Astrocyte (in vitro differentiated cells and primary cell): ENCODE results near the gene IFIT2. TPM values are rescaled to one million over a fixed set of nuclear protein-coding genes. Genes with fewer than 3 reads are reported as not detected.

Source experiments
- DNase-seq: peaks from one replicate; pipeline ENCODE4 v3.0.0-alpha.2; 2010; ENCODE audit warnings: low read depth
- FAIRE-seq: peaks from 2 replicates; lab custom pipeline; 2011; peaks lifted over from hg19 to GRCh38; lab: Jason Lieb, UNC
- H2AFZ ChIP-seq: 2 replicates; pipeline ENCODE4 v1.6.0; 2012; ENCODE audit warnings: low read depth, low read length, inconsistent platforms
- H3K27ac ChIP-seq: 2 replicates; pipeline ENCODE4 v1.5.1; 2011; ENCODE audit warnings: low read depth, low read length, inconsistent platforms
- H3K27me3 ChIP-seq: 2 replicates; pipeline ENCODE4 v1.6.0; 2011; ENCODE audit warnings: low read length, inconsistent platforms; ENCODE audit not compliant: insufficient read depth
- H3K36me3 ChIP-seq: 2 replicates; pipeline ENCODE4 v1.5.1; 2011; ENCODE audit warnings: low read length, inconsistent platforms; ENCODE audit not compliant: insufficient read depth
- H3K4me1 ChIP-seq: 2 replicates; pipeline ENCODE4 v1.5.1; 2011; ENCODE audit warnings: low read length, inconsistent platforms; ENCODE audit not compliant: insufficient read depth
- H3K4me2 ChIP-seq: 2 replicates; pipeline ENCODE4 v1.6.0; 2012; ENCODE audit warnings: low read length, inconsistent platforms
- H3K4me3 ChIP-seq: 2 replicates; pipeline ENCODE4 v1.5.1; 2011; ENCODE audit warnings: low read depth, mild to moderate bottlenecking, low read length, inconsistent platforms; ENCODE audit not compliant: insufficient read depth
- H3K79me2 ChIP-seq: 2 replicates; pipeline ENCODE4 v1.6.0; 2012; ENCODE audit warnings: mild to moderate bottlenecking, low read length, inconsistent platforms; ENCODE audit not compliant: insufficient read depth
- H3K9ac ChIP-seq: 2 replicates; pipeline ENCODE4 v1.6.0; 2012; ENCODE audit warnings: mild to moderate bottlenecking, low read length, inconsistent platforms
- H3K9me3 ChIP-seq: 2 replicates; pipeline ENCODE4 v1.5.1; 2012; ENCODE audit warnings: low read depth, mild to moderate bottlenecking, low read length, inconsistent platforms; ENCODE audit not compliant: insufficient read depth
- H4K20me1 ChIP-seq: 2 replicates; pipeline ENCODE4 v1.6.0; 2012; ENCODE audit warnings: low read length, inconsistent platforms; ENCODE audit not compliant: insufficient read depth
- H3K27ac Mint-ChIP-seq: one replicate; pipeline ENCODE4 v1.8.0; 2021; ENCODE audit warnings: mild to moderate bottlenecking, mixed read lengths; ENCODE audit not compliant: unreplicated experiment
- H3K27me3 Mint-ChIP-seq: one replicate; pipeline ENCODE4 v1.8.0; 2021; ENCODE audit warnings: low read depth, mixed read lengths; ENCODE audit not compliant: unreplicated experiment
- H3K36me3 Mint-ChIP-seq: one replicate; pipeline ENCODE4 v1.8.0; 2021; ENCODE audit warnings: low read depth, mixed read lengths; ENCODE audit not compliant: unreplicated experiment
- H3K4me1 Mint-ChIP-seq: one replicate; pipeline ENCODE4 v1.8.0; 2021; ENCODE audit warnings: low read depth, mixed read lengths; ENCODE audit not compliant: unreplicated experiment
- H3K4me3 Mint-ChIP-seq: one replicate; pipeline ENCODE4 v1.8.0; 2021; ENCODE audit warnings: mild to moderate bottlenecking, moderate library complexity, mixed read lengths; ENCODE audit not compliant: unreplicated experiment
- H3K9me3 Mint-ChIP-seq: one replicate; pipeline ENCODE4 v1.8.0; 2021; ENCODE audit warnings: mild to moderate bottlenecking, mixed read lengths; ENCODE audit not compliant: unreplicated experiment
- CTCF ChIP-seq: IDR thresholded peaks from 2 replicates; pipeline ENCODE4 v1.5.1; 2011; ENCODE audit warnings: low read depth, mild to moderate bottlenecking, inconsistent platforms, low read length, moderate library complexity; ENCODE audit not compliant: insufficient read depth
- EZH2 ChIP-seq: IDR thresholded peaks from 2 replicates; pipeline ENCODE4 v1.6.1; 2012; ENCODE audit warnings: mild to moderate bottlenecking, low read length, inconsistent platforms; ENCODE audit not compliant: insufficient read depth
- total RNA-seq: library from RNA; stranded (reverse); gene quantifications from 2 replicates; pipeline ENCODE4 v1.2.1, GENCODE V29; 2021

The IFIT2 gene
- total RNA-seq, 1 donor from 2014 or later, result 36.0 TPM

GRCh38 chr10:89263091-89263490 lies 38.8 kb upstream of the IFIT2 start:
- Histone ChIP-seq H3K9ac (no peak overlapping the region), H2AFZ (no peak overlapping the region), H3K36me3 (no peaks in the 10 kb centered on the region), H3K4me2 (no peak overlapping the region), H4K20me1 (no peaks in the 10 kb centered on the region), H3K9me3 (peaks cover 7% of the 10 kb centered on the region), H3K4me3 (no peak overlapping the region), H3K27ac (no peak overlapping the region), H3K79me2 (no peaks in the 10 kb centered on the region), H3K27me3 (no peaks in the 10 kb centered on the region), H3K4me1 (peaks cover 7% of the 10 kb centered on the region)
- H3K4me3 Mint-ChIP-seq, result no peak overlapping the region
- no peaks in the 10 kb centered on the region for H3K27me3 Mint-ChIP-seq
- no peak for TF ChIP-seq CTCF
- no peak for TF ChIP-seq EZH2
- no peaks in the 10 kb centered on the region for H3K9me3 Mint-ChIP-seq
- no peak overlapping the region for H3K27ac Mint-ChIP-seq
- peaks cover 19% of the 10 kb centered on the region for H3K4me1 Mint-ChIP-seq
- DNase-seq (no peak), FAIRE-seq (no peak)
- no peaks in the 10 kb centered on the region for H3K36me3 Mint-ChIP-seq

GRCh38 chr10:89263531-89263930 lies 38.3 kb upstream of the IFIT2 start:
- Histone ChIP-seq H3K4me2 (no peak overlapping the region), H4K20me1 (no peaks in the 10 kb centered on the region), H3K4me1 (peaks cover 7% of the 10 kb centered on the region), H3K4me3 (no peak overlapping the region), H2AFZ (no peak overlapping the region), H3K9ac (no peak overlapping the region), H3K36me3 (no peaks in the 10 kb centered on the region), H3K79me2 (no peaks in the 10 kb centered on the region), H3K9me3 (peaks cover 7% of the 10 kb centered on the region), H3K27ac (no peak overlapping the region), H3K27me3 (no peaks in the 10 kb centered on the region)
- no peak overlapping the region for H3K4me3 Mint-ChIP-seq
- no peak overlapping the region for H3K27ac Mint-ChIP-seq
- no peaks in the 10 kb centered on the region for H3K9me3 Mint-ChIP-seq
- H3K27me3 Mint-ChIP-seq, result no peaks in the 10 kb centered on the region
- FAIRE-seq (peak; percentile 32), DNase-seq (no peak)
- H3K36me3 Mint-ChIP-seq, result no peaks in the 10 kb centered on the region
- H3K4me1 Mint-ChIP-seq, result peaks cover 19% of the 10 kb centered on the region
- TF ChIP-seq CTCF, result no peak
- TF ChIP-seq EZH2, result no peak

- no peak for TF ChIP-seq CTCF
- TF ChIP-seq EZH2, result no peak
- DNase-seq (no peak), FAIRE-seq (no peak)
- H3K9ac ChIP-seq, result no peak overlapping the region
- no peak overlapping the region for H3K27ac ChIP-seq
- no peaks in the 10 kb centered on the region for H3K79me2 ChIP-seq
- H3K4me3 Mint-ChIP-seq, result no peak overlapping the region
- H3K4me2 ChIP-seq, result no peak overlapping the region
- H3K9me3 ChIP-seq, result peaks cover 7% of the 10 kb centered on the region
- no peak overlapping the region for H3K27ac Mint-ChIP-seq
- H3K4me3 ChIP-seq, result no peak overlapping the region
- H3K9me3 Mint-ChIP-seq, result no peaks in the 10 kb centered on the region
- H3K4me1 Mint-ChIP-seq, result peaks cover 7% of the 10 kb centered on the region
- no peaks in the 10 kb centered on the region for H3K27me3 ChIP-seq
- no peaks in the 10 kb centered on the region for H3K36me3 ChIP-seq
- no peak overlapping the region for H2AFZ ChIP-seq
- H4K20me1 ChIP-seq, result no peaks in the 10 kb centered on the region
- no peaks in the 10 kb centered on the region for H3K27me3 Mint-ChIP-seq
- H3K4me1 ChIP-seq, result peaks cover 7% of the 10 kb centered on the region
- no peaks in the 10 kb centered on the region for H3K36me3 Mint-ChIP-seq
Measured at GRCh38 chr10:89266721-89267453, 35.0 kb upstream of the IFIT2 start.
